GM12892 (cell line): Measurements from ENCODE around the gene RNF14.

Experiments
- DNase-seq: peaks from one replicate; pipeline ENCODE4 v3.0.0; 2011; ENCODE audit not compliant: insufficient read length
- FAIRE-seq: peaks from 2 replicates; lab custom pipeline; 2011; peaks lifted over from hg19 to GRCh38; lab: Jason Lieb, UNC
- POLR2A ChIP-seq: IDR thresholded peaks from 2 replicates; pipeline ENCODE4 v1.6.1; 2011; ENCODE audit warnings: low read depth, low read length, control low read depth
- POLR2AphosphoS5 ChIP-seq: IDR thresholded peaks from 2 replicates; pipeline ENCODE4 v1.6.1; 2011; ENCODE audit warnings: low read depth, low read length, control low read depth
- TAF1 ChIP-seq: IDR thresholded peaks from 2 replicates; pipeline ENCODE4 v1.6.1; 2011; ENCODE audit warnings: low read depth, mild to moderate bottlenecking, control low read depth, low read length, borderline replicate concordance

Gene RNF14

DNA sequence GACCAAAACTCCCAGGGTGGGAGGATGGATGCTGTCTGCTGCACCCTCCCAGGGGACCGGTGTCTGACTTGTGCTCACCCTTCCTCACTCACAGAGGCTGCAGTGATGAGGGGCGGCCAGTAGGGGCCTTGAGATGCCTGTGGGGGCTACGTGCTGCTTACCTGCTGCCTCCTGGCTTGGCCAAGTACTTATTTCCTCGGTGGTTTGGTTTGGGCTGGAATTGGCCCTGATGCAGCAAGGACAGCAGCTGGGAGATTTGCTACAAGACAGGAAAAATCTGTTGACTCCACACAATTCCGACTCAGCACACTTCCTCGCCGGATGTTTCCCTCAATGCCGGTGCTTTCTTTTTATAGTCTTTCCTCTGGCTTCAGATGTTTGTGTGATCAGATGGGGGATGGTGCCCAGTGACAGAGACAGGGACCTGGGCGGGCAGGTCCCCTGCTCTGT is 17.5 kb upstream of the RNF14 start:
- peak; percentile 41 for DNase-seq
- no peak for TF ChIP-seq POLR2AphosphoS5
- peak; percentile 33 for FAIRE-seq

DNA sequence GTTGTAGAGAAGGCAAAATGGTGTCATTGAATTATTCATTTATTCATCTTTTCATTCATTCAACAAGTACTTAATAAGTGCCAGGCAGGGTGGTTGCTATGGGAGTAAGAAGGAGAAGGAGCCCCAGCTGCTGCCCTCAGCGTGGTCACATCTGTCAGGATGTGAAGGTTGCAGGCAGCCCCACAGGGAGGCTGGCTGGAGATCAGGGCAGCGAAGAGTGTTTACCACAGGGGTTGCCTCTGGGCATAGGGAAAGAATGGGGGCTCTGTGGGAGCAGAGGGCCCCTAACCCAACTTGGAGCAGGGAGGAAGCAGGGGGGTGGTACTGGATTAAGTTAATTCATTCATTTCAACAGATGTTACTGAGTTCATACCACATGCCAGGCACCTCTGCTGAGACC is 16.9 kb upstream of the RNF14 start:
- no peak for DNase-seq
- no peak for FAIRE-seq
- TF ChIP-seq TAF1 (no peak), POLR2AphosphoS5 (no peak), POLR2A (no peak)

GRCh38 chr5:141954194-141954593 is 14.7 kb upstream of the RNF14 start:
- no peak for DNase-seq
- no peak for TF ChIP-seq TAF1
- no peak for TF ChIP-seq POLR2A
- no peak for TF ChIP-seq POLR2AphosphoS5
- no peak for FAIRE-seq

- no peak for FAIRE-seq
- no peak for TF ChIP-seq POLR2AphosphoS5
- TF ChIP-seq POLR2A, result no peak
- no peak for TF ChIP-seq TAF1
- no peak for DNase-seq
Observed at GRCh38 chr5:141957367-141957996, 11.4 kb upstream of the RNF14 start.

- TF ChIP-seq POLR2AphosphoS5 (no peak), TAF1 (no peak), POLR2A (no peak)
- DNase-seq (no peak), FAIRE-seq (no peak)
Observed at GRCh38 chr5:141958113-141958512, 10.8 kb upstream of the RNF14 start, which contains the start of gene PCDH12. Gene PCDH12 (minus strand): TSS chr5:141958202. CDS start chr5:141957851, 351 bp downstream.

DNA sequence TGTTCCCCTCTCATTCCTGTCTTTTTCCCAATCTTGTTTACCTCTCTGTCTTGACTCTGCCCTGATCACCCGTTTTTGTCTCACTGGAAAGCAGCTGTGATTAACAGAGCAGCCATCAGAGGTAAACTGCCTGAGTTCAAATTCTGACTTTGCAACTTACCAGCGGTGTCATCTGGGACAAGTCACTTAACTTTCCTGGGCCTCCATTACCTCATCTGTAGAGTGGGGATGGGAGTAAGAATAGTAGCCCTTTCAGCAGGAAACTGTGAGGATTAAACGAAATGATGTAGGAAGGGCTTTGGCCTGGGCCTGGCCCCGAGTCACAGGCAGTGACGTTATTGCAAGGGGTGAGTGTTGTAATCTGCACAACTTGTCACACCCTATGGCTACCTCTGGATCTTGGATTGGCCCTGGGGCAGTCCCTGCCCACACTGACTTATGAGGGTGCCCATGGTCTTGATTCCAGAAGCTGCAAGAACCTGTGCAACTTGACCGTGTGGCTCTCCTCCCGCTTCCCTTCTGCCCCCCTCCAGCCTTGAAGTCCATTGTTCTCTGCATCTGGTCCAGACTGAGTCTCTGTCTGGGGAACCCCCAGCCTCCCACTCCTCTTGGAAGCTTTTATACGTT is 10.2 kb upstream of the RNF14 start:
- DNase-seq, result no peak
- no peak for TF ChIP-seq TAF1
- TF ChIP-seq POLR2AphosphoS5, result no peak
- no peak for TF ChIP-seq POLR2A
- no peak for FAIRE-seq

GRCh38 chr5:141960018-141960417 is 8.9 kb upstream of the RNF14 start:
- no peak for TF ChIP-seq POLR2A
- no peak for TF ChIP-seq TAF1
- no peak for TF ChIP-seq POLR2AphosphoS5
- no peak for FAIRE-seq
- no peak for DNase-seq

DNA sequence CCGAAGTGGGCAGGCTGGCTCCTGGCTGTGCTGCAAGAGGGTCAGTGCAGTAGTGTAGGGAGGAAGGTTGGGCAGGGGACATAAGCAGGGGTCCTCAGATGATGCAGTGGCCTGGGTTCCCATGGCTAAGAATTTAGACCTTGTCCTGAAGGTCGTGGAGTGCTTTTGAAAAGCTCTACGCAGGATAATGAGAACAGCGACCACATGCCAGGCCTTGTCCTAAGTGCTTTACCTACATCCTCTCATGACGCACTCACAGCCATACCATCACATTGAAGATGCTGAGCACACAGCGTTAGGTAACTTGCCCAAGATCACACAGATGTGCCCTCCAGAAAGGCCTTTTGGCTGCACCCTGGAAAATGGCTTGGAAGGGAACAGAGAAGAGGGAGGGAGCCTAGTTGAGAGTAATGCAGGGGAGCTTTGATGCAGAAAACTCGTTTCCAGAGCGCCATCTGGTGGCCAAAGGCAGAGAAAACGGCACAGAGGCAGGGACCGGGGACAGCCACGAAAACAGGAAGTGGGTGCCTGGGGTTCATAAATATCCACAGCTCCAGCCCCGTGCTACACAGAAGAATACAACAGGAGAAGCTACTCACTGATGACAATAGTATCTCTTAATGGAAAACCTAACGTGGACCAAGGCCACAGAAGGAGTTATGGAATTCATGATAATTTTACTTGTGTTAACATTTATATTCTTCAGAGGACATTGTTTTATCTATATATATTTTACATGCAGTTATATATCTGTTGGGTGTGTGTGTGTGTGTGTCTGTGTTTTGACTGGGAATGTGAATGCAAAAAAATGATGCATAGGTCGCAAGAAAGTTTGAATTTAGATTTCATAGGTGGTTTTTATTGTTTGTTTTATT is 8.2 kb upstream of the RNF14 start:
- peak; percentile 90 for FAIRE-seq
- DNase-seq, result peak; percentile 75
- TF ChIP-seq TAF1, result no peak
- no peak for TF ChIP-seq POLR2A
- no peak for TF ChIP-seq POLR2AphosphoS5

DNA sequence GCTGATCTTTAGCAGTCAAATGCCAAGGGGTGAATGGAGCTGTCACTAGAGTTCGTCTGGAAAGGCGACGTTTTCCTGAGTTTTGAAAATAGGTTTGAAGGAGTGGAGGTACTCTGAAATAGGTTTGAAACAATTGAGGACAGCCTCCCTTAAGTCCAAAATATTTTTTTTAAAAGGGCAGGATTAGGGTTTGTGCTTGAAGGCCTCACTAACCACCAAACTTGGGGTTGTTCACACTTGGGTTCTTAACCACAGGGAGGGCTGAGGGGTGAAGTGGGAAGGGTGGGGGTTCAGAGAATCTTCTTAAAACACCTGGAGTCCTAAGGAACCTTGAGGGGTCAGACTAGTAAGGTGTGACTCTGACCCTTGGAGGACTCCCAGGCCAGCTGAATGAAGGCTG is 7.4 kb upstream of the RNF14 start:
- DNase-seq (no peak), FAIRE-seq (no peak)
- no peak for TF ChIP-seq TAF1
- TF ChIP-seq POLR2AphosphoS5, result no peak
- no peak for TF ChIP-seq POLR2A

GRCh38 chr5:141963701-141964100 is 5.2 kb upstream of the RNF14 start:
- FAIRE-seq (no peak), DNase-seq (no peak)
- TF ChIP-seq POLR2A, result no peak
- no peak for TF ChIP-seq POLR2AphosphoS5

- FAIRE-seq (no peak), DNase-seq (no peak)
- no peak for TF ChIP-seq POLR2A
Observed at GRCh38 chr5:141965071-141965470, 3.8 kb upstream of the RNF14 start.
